Lower leg skin (tissue), 4 donors: Measurements from ENCODE around the gene STARD13. TPM values are rescaled to one million over a fixed set of nuclear protein-coding genes. Genes with fewer than 3 reads are reported as not detected.

Experiments used
- DNase-seq, 2 donors: peaks; one replicate each; pipeline ENCODE4 v3.0.0-alpha.2; 2019; ENCODE audit warnings: low spot score in 2 of 2
- H3K4me3 ChIP-seq: fragments of 200-600 bp; sonication (generic); 2 replicates; pipeline ENCODE4 v1.5.1; 2017; ENCODE audit warnings: mild to moderate bottlenecking, low read depth; ENCODE audit not compliant: poor library complexity, severe bottlenecking
- POLR2A ChIP-seq, 2 donors: fragments of 450-650 bp; IDR thresholded peaks; one replicate each; pipeline ENCODE4 v1.6.1; 2016 to 2017; ENCODE audit warnings: antibody characterized with exemption in 2 of 2, mild to moderate bottlenecking in 1 of 2, moderate library complexity in 1 of 2
- WGBS, 2 donors: methylation state at CpG; one replicate each; pipeline ENCODE4 v1.1.5; 2018; 5-methylcytosine and 5-hydroxymethylcytosine counted together
- intact Hi-C: fragments of 100-400 bp; cut with DNase I; formaldehyde crosslinking; loops from one replicate; pipeline ENCODE4 v1.15.0; 2023; ENCODE audit warnings: low total_unique reads
- total RNA-seq, 4 donors: library from RNA; depleted of rRNA; stranded (reverse); fragments of >200 nt; gene quantifications; one replicate each; pipeline ENCODE4 v1.1.0, GENCODE V29; 2016
- TF ChIP-seq, protein P1 (sequence below), 3 donors: fragments of 450-650 bp; IDR thresholded peaks; one replicate each; pipeline ENCODE4 v1.5.1; 2016; ENCODE audit warnings: antibody characterized with exemption in 3 of 3, mild to moderate bottlenecking in 3 of 3, moderate library complexity in 2 of 3

Gene STARD13
- total RNA-seq, 4 donors from 2014 or later = 15.7 to 22.5 (median 19.6) TPM

- intact Hi-C loops = no loop called here
- TF ChIP-seq, protein P1, sequence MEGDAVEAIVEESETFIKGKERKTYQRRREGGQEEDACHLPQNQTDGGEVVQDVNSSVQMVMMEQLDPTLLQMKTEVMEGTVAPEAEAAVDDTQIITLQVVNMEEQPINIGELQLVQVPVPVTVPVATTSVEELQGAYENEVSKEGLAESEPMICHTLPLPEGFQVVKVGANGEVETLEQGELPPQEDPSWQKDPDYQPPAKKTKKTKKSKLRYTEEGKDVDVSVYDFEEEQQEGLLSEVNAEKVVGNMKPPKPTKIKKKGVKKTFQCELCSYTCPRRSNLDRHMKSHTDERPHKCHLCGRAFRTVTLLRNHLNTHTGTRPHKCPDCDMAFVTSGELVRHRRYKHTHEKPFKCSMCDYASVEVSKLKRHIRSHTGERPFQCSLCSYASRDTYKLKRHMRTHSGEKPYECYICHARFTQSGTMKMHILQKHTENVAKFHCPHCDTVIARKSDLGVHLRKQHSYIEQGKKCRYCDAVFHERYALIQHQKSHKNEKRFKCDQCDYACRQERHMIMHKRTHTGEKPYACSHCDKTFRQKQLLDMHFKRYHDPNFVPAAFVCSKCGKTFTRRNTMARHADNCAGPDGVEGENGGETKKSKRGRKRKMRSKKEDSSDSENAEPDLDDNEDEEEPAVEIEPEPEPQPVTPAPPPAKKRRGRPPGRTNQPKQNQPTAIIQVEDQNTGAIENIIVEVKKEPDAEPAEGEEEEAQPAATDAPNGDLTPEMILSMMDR (IDR thresholded peaks at IDR 0.05) = no peak
- no peak for TF ChIP-seq POLR2A (IDR thresholded peaks at IDR 0.05)
- H3K4me3 ChIP-seq = no peak overlapping the region
- DNase-seq = no peak
- 79 to 81% methylated on average over 2 of the region's 2 CpGs for WGBS, 2 donors
Observed at GRCh38 chr13:33070713-33071112, 214.8 kb downstream of the STARD13 start.

DNA sequence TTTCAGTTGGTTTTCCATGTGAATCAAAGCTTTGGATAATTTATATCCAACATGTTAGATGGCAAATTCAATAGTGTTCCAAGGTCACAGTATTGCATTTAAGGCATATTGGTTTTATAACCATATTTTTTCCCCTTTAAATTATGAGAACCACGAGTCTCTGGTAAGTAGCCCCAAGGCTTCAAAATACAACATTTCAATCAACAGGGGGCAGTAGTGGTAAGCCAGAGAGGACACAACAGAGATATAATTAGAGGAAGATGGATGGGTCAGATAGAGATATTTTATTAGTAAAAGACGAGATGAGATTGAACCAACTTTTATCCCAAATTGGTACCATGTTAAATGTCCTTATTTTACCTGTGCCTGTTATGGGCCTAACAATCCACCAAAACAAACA is 216.2 kb downstream of the STARD13 start:
- intact Hi-C loops = no loop called here
- WGBS, 2 donors = 86% methylated on average over 2 of the region's 2 CpGs
- TF ChIP-seq, protein P1 (IDR thresholded peaks at IDR 0.05) = no peak
- TF ChIP-seq POLR2A (IDR thresholded peaks at IDR 0.05) = no peak
- DNase-seq = no peak
- no peak overlapping the region for H3K4me3 ChIP-seq

DNA sequence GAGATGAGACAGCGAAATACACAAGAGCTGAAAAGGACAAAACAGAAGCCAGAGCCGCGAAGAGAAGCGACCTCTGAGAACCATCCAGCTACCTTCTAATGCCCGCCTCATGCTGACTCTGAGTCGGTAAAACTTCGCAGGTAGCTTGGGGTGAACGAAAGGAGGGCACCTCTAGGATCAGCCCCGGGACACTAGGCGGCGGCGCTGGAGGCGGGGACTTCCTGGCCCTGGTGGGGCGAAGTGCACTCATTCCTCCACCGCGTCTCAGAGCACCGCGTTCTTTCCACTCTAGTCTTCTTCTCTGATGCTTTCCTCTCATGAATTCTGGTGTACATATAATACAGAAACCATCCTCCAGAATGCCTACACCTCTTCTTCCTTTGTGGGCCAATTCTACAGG is 219.2 kb downstream of the STARD13 start:
- DNase-seq = no peak
- WGBS, 2 donors = 93% methylated on average over 18 of the region's 18 CpGs
- TF ChIP-seq POLR2A (IDR thresholded peaks at IDR 0.05) = no peak
- TF ChIP-seq, protein P1 (IDR thresholded peaks at IDR 0.05) = no peak
- H3K4me3 ChIP-seq = no peak overlapping the region
- intact Hi-C loops = no loop called here

GRCh38 chr13:33060815-33061214 is 224.7 kb downstream of the STARD13 start:
- H3K4me3 ChIP-seq = no peak overlapping the region
- WGBS, 2 donors = 96 to 97% methylated on average over 15 of the region's 15 CpGs
- DNase-seq = no peak
- intact Hi-C loops = no loop called here
- TF ChIP-seq, protein P1 (IDR thresholded peaks at IDR 0.05) = no peak
- TF ChIP-seq POLR2A (IDR thresholded peaks at IDR 0.05) = no peak

GRCh38 chr13:33058776-33059327 is 226.7 kb downstream of the STARD13 start:
- whole genome bisulfite sequencing, 2 donors = 65 to 76% methylated on average over 3 of the region's 3 CpGs
- no peak for TF ChIP-seq POLR2A (IDR thresholded peaks at IDR 0.05)
- TF ChIP-seq, protein P1 (IDR thresholded peaks at IDR 0.05) = no peak
- no peak for DNase-seq
- intact Hi-C loops = no loop called here
- H3K4me3 ChIP-seq = no peak overlapping the region
